Effector memory CD4-positive, alpha-beta T cell (primary cell): ENCODE results near the gene SCN2A.
"Not testable (repeated sequence)": the region's sequence is repeated elsewhere in the genome, so short reads cannot be mapped to it uniquely, and the experiment has no call there.

Experiments
- DNase-seq, 3 donors: peaks; one replicate each; pipeline ENCODE4 v3.0.0-alpha.2; 2020
- H3K27ac ChIP-seq: 2 replicates; pipeline ENCODE4 v1.7.0; 2013; ENCODE audit warnings: mild to moderate bottlenecking, low read length, moderate library complexity; ENCODE audit not compliant: insufficient read depth, poor library complexity, severe bottlenecking
- H3K27me3 ChIP-seq: replicated peaks from 2 replicates; pipeline ENCODE4 v1.7.0; 2013; ENCODE audit warnings: mild to moderate bottlenecking, low read length; ENCODE audit not compliant: insufficient read depth, control insufficient read depth, poor library complexity, severe bottlenecking
- H3K36me3 ChIP-seq: 2 replicates; pipeline ENCODE4 v1.7.0; 2013; ENCODE audit warnings: mild to moderate bottlenecking, low read length, moderate library complexity; ENCODE audit not compliant: control insufficient read depth, insufficient read depth
- H3K4me1 ChIP-seq: 2 replicates; pipeline ENCODE4 v1.7.0; 2013; ENCODE audit warnings: low read length, mild to moderate bottlenecking; ENCODE audit not compliant: control insufficient read depth, insufficient read depth, poor library complexity, severe bottlenecking
- H3K4me3 ChIP-seq: 2 replicates; pipeline ENCODE4 v1.7.0; 2013; ENCODE audit warnings: low read length, low read depth, mild to moderate bottlenecking; ENCODE audit not compliant: insufficient read depth, poor library complexity, severe bottlenecking
- H3K9me3 ChIP-seq: 2 replicates; pipeline ENCODE4 v1.7.0; 2013; ENCODE audit warnings: mild to moderate bottlenecking, low read length, moderate library complexity; ENCODE audit not compliant: control insufficient read depth

SCN2A gene

GRCh38 chr2:165295643-165296042 is 56.4 kb downstream of the SCN2A start:
- Histone ChIP-seq H3K27me3 (no peaks in the 10 kb centered on the region), H3K27ac (no peak overlapping the region), H3K9me3 (no peaks in the 10 kb centered on the region), H3K4me3 (no peak overlapping the region), H3K4me1 (no peaks in the 10 kb centered on the region), H3K36me3 (no peaks in the 10 kb centered on the region)
- no peak for DNase-seq

GRCh38 chr2:165305391-165306096 is 66.3 kb downstream of the SCN2A start:
- no peak for DNase-seq
- no peaks in the 10 kb centered on the region for H3K4me1 ChIP-seq
- no peaks in the 10 kb centered on the region for H3K36me3 ChIP-seq
- H3K9me3 ChIP-seq = no peaks in the 10 kb centered on the region
- H3K27ac ChIP-seq = no peak overlapping the region
- H3K27me3 ChIP-seq = no peaks in the 10 kb centered on the region
- H3K4me3 ChIP-seq = no peak overlapping the region

GRCh38 chr2:165307317-165307716 is 68.1 kb downstream of the SCN2A start:
- Histone ChIP-seq H3K9me3 (no peaks in the 10 kb centered on the region), H3K4me3 (no peak overlapping the region), H3K27me3 (no peaks in the 10 kb centered on the region), H3K36me3 (no peaks in the 10 kb centered on the region), H3K27ac (no peak overlapping the region), H3K4me1 (no peaks in the 10 kb centered on the region)
- DNase-seq = no peak

GRCh38 chr2:165311949-165312348 is 72.7 kb downstream of the SCN2A start:
- H3K27me3 ChIP-seq = no peaks in the 10 kb centered on the region
- no peak for DNase-seq
- H3K27ac ChIP-seq = no peak overlapping the region
- H3K36me3 ChIP-seq = no peaks in the 10 kb centered on the region
- no peak overlapping the region for H3K4me3 ChIP-seq
- no peaks in the 10 kb centered on the region for H3K4me1 ChIP-seq
- no peaks in the 10 kb centered on the region for H3K9me3 ChIP-seq

GRCh38 chr2:165312999-165313398 is 73.8 kb downstream of the SCN2A start:
- DNase-seq = no peak
- Histone ChIP-seq H3K4me3 (no peak overlapping the region), H3K4me1 (no peaks in the 10 kb centered on the region), H3K36me3 (no peaks in the 10 kb centered on the region), H3K27ac (no peak overlapping the region), H3K9me3 (no peaks in the 10 kb centered on the region), H3K27me3 (no peaks in the 10 kb centered on the region)

- Histone ChIP-seq H3K27ac (no peak overlapping the region), H3K36me3 (no peaks in the 10 kb centered on the region), H3K27me3 (no peaks in the 10 kb centered on the region), H3K4me1 (no peaks in the 10 kb centered on the region), H3K4me3 (no peak overlapping the region), H3K9me3 (no peaks in the 10 kb centered on the region)
- DNase-seq = no peak
These were observed 74.3 kb downstream of the SCN2A start for GRCh38 chr2:165313509-165313908.

GRCh38 chr2:165328272-165328671 is 89.1 kb downstream of the SCN2A start:
- H3K27me3 ChIP-seq = no peaks in the 10 kb centered on the region
- no peaks in the 10 kb centered on the region for H3K36me3 ChIP-seq
- no peak for DNase-seq
- H3K4me3 ChIP-seq = no peak overlapping the region
- no peaks in the 10 kb centered on the region for H3K4me1 ChIP-seq
- H3K27ac ChIP-seq = no peak overlapping the region
- H3K9me3 ChIP-seq = no peaks in the 10 kb centered on the region

GRCh38 chr2:165344276-165344675 is 105.1 kb downstream of the SCN2A start:
- H3K27me3 ChIP-seq, H3K9me3 ChIP-seq, H3K4me1 ChIP-seq, H3K27ac ChIP-seq, H3K4me3 ChIP-seq, DNase-seq, H3K36me3 ChIP-seq: not testable (repeated sequence)

- H3K27me3 ChIP-seq = no peaks in the 10 kb centered on the region
- H3K4me1 ChIP-seq = no peaks in the 10 kb centered on the region
- no peaks in the 10 kb centered on the region for H3K9me3 ChIP-seq
- no peak overlapping the region for H3K4me3 ChIP-seq
- H3K36me3 ChIP-seq = no peaks in the 10 kb centered on the region
- H3K27ac ChIP-seq = no peak overlapping the region
- no peak for DNase-seq
These were observed 109.2 kb downstream of the SCN2A start for GRCh38 chr2:165348441-165348840.

- no peaks in the 10 kb centered on the region for H3K4me1 ChIP-seq
- no peak overlapping the region for H3K27ac ChIP-seq
- H3K9me3 ChIP-seq = no peaks in the 10 kb centered on the region
- no peak overlapping the region for H3K4me3 ChIP-seq
- no peaks in the 10 kb centered on the region for H3K36me3 ChIP-seq
- no peak for DNase-seq
- no peaks in the 10 kb centered on the region for H3K27me3 ChIP-seq
These were observed 110.0 kb downstream of the SCN2A start for GRCh38 chr2:165349181-165349580.
